ENCODE data around the gene PGAM1. TPM values are rescaled to one million over a fixed set of nuclear protein-coding genes. Genes with fewer than 3 reads are reported as not detected.

The PGAM1 gene
- total and polyA plus RNA-seq, 9 of the 15 experiments (the other 6 are each of a cell fraction or from before 2014, with no cell fraction given) = 40.3 to 559 (median 269) TPM

- TF ChIP-seq NFIX (CRISPR knock-in tag; IDR thresholded peaks at IDR 0.05; ENCODE audit: low read depth) (no peak), NCOA4 (IDR thresholded peaks at IDR 0.05; ENCODE audit: partially characterized antibody) (no peak), ZNF133 (CRISPR knock-in tag; IDR thresholded peaks at IDR 0.05) (no peak), YY1 (IDR thresholded peaks at IDR 0.05; ENCODE audit: borderline replicate concordance in 1 of 3, control insufficient read depth in 1 of 3, extremely low read depth in 1 of 3, insufficient read depth in 3 of 3, insufficient read length in 1 of 3, insufficient replicate concordance in 2 of 3, low read depth in 1 of 3, low read length in 2 of 3) (peak in 1 of 3 experiments; percentile 23), TBP (optimal IDR thresholded peaks at IDR 0.05; ENCODE audit: low read depth, low read length) (peak; percentile 64), CTCFL (IDR thresholded peaks at IDR 0.05; ENCODE audit: borderline replicate concordance, insufficient read depth, low read depth, low read length, poor library complexity, severe bottlenecking) (peak; percentile 12), PURB (CRISPR knock-in tag; IDR thresholded peaks at IDR 0.05; ENCODE audit: low read depth) (no peak), TCFL5 (CRISPR knock-in tag; conservative IDR thresholded peaks at IDR 0.05) (no peak), FOXA3 (CRISPR knock-in tag; conservative IDR thresholded peaks at IDR 0.05 in 1 of 2, IDR thresholded peaks at IDR 0.05 in 1 of 2) (peak in 1 of 2 experiments; percentile 59; a peak in 1 of 4 replicates), PTTG1 (tag; IDR thresholded peaks at IDR 0.05; ENCODE audit: low read depth) (no peak), ZNF280B (CRISPR knock-in tag; IDR thresholded peaks at IDR 0.05) (no peak), E2F4 (CRISPR knock-in tag; IDR thresholded peaks at IDR 0.05; ENCODE audit: low read depth) (no peak), ZNF408 (CRISPR knock-in tag; IDR thresholded peaks at IDR 0.05; ENCODE audit: low read depth) (no peak), ETV5 (CRISPR knock-in tag; IDR thresholded peaks at IDR 0.05; ENCODE audit: low read depth) (0 out of 2 replicates have a peak, but pooled peaks have one; percentile 60), FOXP1 (CRISPR knock-in tag; IDR thresholded peaks at IDR 0.05) (no peak), CTCF (IDR thresholded peaks at IDR 0.05 in 2 of 3, conservative IDR thresholded peaks at IDR 0.05 in 1 of 3; ENCODE audit: insufficient read depth in 2 of 3, low read depth in 1 of 3, low read length in 3 of 3) (peak; percentile 9 to 34 (median 14); a peak in 1 of 6 replicates), TFAM (CRISPR knock-in tag; conservative IDR thresholded peaks at IDR 0.05) (no peak), GTF2B (IDR thresholded peaks at IDR 0.05; ENCODE audit: extremely low read depth, insufficient read length) (no peak)
Observed at GRCh38 chr10:97400665-97401454, 25.1 kb upstream of the PGAM1 start, which contains the start of gene RRP12 (continued).

All from K562 (cell line).